G401.6 (cell line): ENCODE results near the gene SRGAP3.

Experiments used
- FAIRE-seq: peaks from 2 replicates; lab custom pipeline; 2012; peaks lifted over from hg19 to GRCh38; lab: Jason Lieb, UNC

The SRGAP3 gene

DNA sequence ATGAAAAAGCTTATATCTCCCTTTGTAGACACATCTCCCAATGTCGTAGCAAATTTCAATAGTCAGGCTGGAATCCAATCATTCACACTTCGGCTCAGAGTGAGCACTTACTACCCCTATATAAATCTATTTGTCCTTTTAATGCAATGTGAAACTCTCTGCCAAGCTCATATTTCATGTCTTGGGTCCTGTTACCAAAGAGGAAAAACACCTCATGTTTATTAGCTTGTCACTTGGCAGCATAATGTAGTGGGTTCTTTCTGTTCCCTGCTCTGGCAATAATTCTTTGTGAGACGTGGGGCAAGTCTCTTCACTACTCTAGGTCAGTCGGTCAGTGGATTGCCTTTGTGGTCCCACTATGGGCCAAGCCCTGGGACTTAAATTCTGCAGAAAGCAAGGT, 107.1 kb downstream of the SRGAP3 start:
- FAIRE-seq, result no peak

- FAIRE-seq, result no peak
Measured at GRCh38 chr3:9141928-9142289, 107.5 kb downstream of the SRGAP3 start.

GRCh38 chr3:9139366-9139765, 110.1 kb downstream of the SRGAP3 start:
- FAIRE-seq, result no peak

GRCh38 chr3:9137676-9138075, 111.8 kb downstream of the SRGAP3 start:
- FAIRE-seq, result no peak

- FAIRE-seq, result no peak
Measured at GRCh38 chr3:9136746-9137465, 112.5 kb downstream of the SRGAP3 start.

DNA sequence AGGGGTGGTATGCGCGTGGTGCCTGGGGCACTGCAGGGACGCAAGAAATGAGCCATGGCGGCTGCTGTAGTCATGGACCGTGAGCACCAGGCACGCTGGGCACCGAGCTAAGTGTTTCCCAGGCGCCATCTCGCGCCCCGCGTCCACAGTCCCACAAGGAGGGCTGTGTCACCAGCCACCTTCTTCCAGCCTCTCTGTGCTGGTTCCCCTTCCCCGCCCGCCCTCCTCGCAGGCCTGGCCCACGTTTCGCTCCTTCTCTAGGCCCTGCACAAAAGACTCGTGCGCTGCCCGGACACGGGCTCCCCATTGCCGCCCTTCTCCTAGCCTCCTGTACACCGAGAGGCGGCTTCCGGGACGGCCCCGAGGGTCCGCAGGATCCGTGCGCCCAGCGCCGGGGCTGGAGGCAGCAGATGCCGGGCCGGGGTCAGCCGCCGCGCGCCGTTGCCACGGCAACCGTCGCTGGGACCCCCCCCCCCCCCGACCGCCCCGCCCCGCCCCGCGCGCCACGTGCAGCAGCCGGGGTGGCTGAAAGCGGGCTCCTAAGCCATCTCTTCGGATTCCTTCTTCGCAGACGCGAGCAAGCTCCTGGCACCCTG, 113.4 kb downstream of the SRGAP3 start:
- no peak for FAIRE-seq

- no peak for FAIRE-seq
Measured at GRCh38 chr3:9135526-9135925, 113.9 kb downstream of the SRGAP3 start.

- FAIRE-seq, result no peak
Measured at GRCh38 chr3:9133656-9134055, 115.8 kb downstream of the SRGAP3 start.

GRCh38 chr3:9130345-9131305, 118.8 kb downstream of the SRGAP3 start:
- FAIRE-seq, result no peak

- no peak for FAIRE-seq
Measured at GRCh38 chr3:9129365-9129764, 120.1 kb downstream of the SRGAP3 start.

GRCh38 chr3:9125278-9125951, 124.0 kb downstream of the SRGAP3 start:
- no peak for FAIRE-seq

DNA sequence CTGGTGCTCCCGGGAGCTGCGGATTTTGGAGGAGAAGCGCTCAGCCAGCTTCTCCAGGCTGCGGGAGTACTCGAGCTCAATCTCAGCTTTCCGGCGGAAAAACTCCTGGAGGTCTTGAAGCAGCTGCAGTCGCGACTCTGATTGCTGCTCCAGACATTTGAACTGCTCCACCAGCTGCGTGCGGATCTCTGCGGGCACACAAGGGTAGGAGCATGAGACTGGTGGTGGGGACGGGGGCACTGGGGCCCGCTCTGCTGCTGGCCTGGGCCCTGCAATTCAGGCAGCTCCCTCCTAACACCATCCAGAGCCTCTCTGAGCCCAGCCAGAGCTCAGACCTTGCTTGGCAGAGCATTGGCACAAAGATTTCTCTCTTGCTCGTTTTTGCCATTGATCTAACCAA, 124.7 kb downstream of the SRGAP3 start:
- FAIRE-seq, result no peak

- FAIRE-seq, result no peak
Measured at GRCh38 chr3:9123840-9124239, 125.6 kb downstream of the SRGAP3 start.

- FAIRE-seq, result no peak
Measured at GRCh38 chr3:9122732-9123364, 126.6 kb downstream of the SRGAP3 start.

- FAIRE-seq, result no peak
Measured at GRCh38 chr3:9121366-9122001, 128.0 kb downstream of the SRGAP3 start.

DNA sequence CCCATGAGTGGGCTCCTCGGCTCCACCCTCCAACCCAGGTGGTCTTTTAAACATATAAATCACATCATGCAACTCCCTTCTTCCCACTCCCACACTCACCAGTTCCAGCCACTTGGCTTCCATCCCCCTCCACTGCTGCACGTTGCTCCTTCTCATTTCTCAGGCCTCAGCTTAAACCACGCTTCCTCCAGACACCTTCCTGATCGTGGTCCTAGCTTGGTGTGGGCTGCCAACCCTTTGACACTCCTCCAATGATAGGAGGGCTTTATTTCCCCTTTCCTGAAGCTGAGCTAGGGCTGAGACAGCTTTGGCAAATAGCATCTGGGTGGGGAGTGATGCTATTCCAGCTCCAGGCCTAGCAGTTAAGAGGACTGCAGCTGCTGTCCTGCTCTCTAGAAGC, 130.1 kb downstream of the SRGAP3 start:
- FAIRE-seq, result no peak

DNA sequence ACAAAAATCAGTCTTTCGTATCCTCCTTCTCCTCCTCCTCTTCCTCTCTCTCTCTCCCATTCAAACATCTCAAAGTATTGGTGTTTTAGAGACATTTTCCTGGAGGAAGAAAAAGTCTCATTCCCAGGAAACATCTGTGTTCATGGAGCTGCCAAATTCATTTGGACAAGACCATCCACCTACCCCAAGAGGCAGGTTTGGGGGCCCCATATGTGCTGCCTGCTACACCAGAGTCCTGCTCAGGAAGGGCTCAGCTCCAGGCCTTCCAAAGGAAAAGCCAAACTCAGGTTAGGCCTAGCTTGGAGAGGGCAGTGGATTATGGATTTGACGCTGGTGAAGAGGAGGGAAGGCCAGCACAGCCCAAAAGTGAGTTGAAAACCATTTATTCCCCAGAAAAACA, 131.2 kb downstream of the SRGAP3 start:
- FAIRE-seq, result no peak

- FAIRE-seq, result no peak
Measured at GRCh38 chr3:9117220-9117619, 132.2 kb downstream of the SRGAP3 start.

GRCh38 chr3:9116336-9116735, 133.1 kb downstream of the SRGAP3 start:
- FAIRE-seq, result no peak

GRCh38 chr3:9115336-9115735, 134.1 kb downstream of the SRGAP3 start:
- no peak for FAIRE-seq

- no peak for FAIRE-seq
Measured at GRCh38 chr3:9113040-9113439, 136.4 kb downstream of the SRGAP3 start.

DNA sequence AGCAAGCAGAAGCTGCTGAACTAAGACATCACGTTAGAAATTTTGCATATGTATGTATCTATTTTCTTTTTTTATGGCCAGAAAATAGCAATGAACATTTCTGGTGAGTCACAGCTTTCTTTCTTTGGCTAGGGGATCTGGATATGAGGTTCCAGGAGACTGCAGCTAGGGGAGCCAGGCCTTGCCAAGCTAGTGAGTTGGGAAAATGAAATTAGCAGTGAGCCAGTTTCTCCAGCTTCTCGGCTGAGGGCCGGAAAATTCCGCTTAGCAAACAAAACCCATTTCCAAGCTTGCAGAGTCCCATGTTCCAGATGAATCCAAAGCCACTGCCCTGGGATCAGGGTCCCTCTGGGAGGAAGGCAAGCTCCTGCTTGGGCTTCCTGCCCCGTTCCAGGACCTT, 137.6 kb downstream of the SRGAP3 start:
- FAIRE-seq, result no peak
